Jurkat, Clone E6-1 (cell line): ENCODE results near the gene PCBP1.
"Not testable (repeated sequence)": the region's sequence is repeated elsewhere in the genome, so short reads cannot be mapped to it uniquely, and the experiment has no call there.

Experiments
- DNase-seq: peaks from one replicate; pipeline ENCODE4 v3.0.0-alpha.2; 2011; ENCODE audit warnings: low read depth, low spot score
- H3K4me3 ChIP-seq: 2 replicates; pipeline ENCODE4 v1.5.1; 2011; ENCODE audit warnings: mild to moderate bottlenecking, low read length, control low read depth, moderate library complexity

The PCBP1 gene

GRCh38 chr2:70116936-70117552, 29.8 kb downstream of the PCBP1 start:
- DNase-seq = no peak

GRCh38 chr2:70118798-70119454, 31.6 kb downstream of the PCBP1 start:
- peak; percentile 71 for DNase-seq
- H3K4me3 ChIP-seq = peak overlapping the region; percentile 32

More at GRCh38 chr2:70116936-70117552, 29.8 kb downstream of the PCBP1 start:
- no peak overlapping the region for H3K4me3 ChIP-seq

- no peak overlapping the region for H3K4me3 ChIP-seq
- DNase-seq = no peak
Observed at GRCh38 chr2:70121627-70122372, 34.5 kb downstream of the PCBP1 start.

- no peak for DNase-seq
- H3K4me3 ChIP-seq = no peak overlapping the region
Observed at GRCh38 chr2:70122470-70122869, 35.2 kb downstream of the PCBP1 start.

DNA sequence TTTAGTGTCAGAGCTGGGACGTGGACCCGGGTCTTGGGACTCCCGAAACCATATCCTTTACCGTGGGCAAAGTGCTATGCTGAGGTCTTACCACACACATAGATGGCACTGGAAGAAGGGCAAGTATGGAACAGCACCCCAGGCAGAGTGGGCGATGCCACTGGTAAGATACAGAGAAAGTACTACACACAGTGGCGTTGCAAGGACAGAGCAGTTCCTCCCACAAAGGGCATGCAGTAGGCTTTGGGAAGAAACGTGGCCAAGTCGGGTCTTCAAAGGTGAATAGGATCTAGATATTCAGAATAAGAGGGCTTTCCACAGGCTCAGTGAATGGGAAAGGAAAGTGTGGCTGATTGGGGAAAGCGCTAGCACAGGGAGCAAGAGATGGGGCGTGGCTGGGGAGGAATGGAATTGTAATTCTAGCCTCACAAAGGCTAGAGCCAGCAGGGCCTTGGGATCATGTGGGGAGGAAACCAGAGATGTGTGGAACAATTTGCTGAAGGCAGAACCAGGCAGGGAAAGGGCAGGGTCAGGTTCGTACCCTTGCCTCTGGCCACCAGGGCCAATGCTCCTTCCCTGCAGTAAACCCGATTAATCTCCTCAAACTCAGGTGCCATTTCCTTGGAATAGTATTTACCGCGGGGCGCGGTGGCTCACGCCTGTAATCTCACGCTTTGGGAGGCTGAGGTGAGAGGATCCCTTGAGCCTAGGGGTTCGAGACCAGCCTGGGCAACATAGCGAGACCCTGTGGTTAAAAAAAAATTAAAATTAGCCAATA, 36.0 kb downstream of the PCBP1 start:
- DNase-seq = no peak
- H3K4me3 ChIP-seq = no peak overlapping the region; the same call in 1 of the 2 replicates

- H3K4me3 ChIP-seq = peak overlapping the region; percentile 80
- DNase-seq = no peak
Observed at GRCh38 chr2:70123829-70124116, 36.5 kb downstream of the PCBP1 start.

- H3K4me3 ChIP-seq = peak overlapping the region; percentile 80
- peak; percentile 63 for DNase-seq
Observed at GRCh38 chr2:70124983-70125480, 37.8 kb downstream of the PCBP1 start.

DNA sequence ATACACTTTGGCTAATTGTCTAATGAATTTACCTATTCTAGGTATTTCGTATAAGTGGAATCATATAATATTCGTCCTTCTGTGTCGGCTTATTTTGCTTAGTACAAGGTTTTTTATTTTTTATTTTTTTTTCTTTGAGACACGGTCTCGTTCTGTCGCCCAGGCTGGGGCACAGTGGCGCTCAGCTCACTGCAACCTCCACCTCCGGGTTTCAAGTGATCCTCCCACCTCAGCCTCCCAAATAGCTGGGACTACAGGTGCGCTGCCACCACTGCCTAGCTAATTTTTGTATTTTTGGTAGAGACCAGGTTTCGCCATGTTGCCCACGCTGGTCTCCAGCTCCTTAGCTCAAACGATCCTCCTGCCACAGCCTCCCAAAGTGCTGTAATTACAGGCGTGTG, 38.2 kb downstream of the PCBP1 start:
- no peak for DNase-seq
- H3K4me3 ChIP-seq = peak overlapping the region; percentile 80

- no peak for DNase-seq
- no peak overlapping the region for H3K4me3 ChIP-seq
Observed at GRCh38 chr2:70126413-70126812, 39.1 kb downstream of the PCBP1 start.

GRCh38 chr2:70128005-70128404, 40.7 kb downstream of the PCBP1 start:
- no peak for DNase-seq
- no peak overlapping the region for H3K4me3 ChIP-seq

GRCh38 chr2:70131344-70132143, 44.3 kb downstream of the PCBP1 start:
- H3K4me3 ChIP-seq, DNase-seq: not testable (repeated sequence)

DNA sequence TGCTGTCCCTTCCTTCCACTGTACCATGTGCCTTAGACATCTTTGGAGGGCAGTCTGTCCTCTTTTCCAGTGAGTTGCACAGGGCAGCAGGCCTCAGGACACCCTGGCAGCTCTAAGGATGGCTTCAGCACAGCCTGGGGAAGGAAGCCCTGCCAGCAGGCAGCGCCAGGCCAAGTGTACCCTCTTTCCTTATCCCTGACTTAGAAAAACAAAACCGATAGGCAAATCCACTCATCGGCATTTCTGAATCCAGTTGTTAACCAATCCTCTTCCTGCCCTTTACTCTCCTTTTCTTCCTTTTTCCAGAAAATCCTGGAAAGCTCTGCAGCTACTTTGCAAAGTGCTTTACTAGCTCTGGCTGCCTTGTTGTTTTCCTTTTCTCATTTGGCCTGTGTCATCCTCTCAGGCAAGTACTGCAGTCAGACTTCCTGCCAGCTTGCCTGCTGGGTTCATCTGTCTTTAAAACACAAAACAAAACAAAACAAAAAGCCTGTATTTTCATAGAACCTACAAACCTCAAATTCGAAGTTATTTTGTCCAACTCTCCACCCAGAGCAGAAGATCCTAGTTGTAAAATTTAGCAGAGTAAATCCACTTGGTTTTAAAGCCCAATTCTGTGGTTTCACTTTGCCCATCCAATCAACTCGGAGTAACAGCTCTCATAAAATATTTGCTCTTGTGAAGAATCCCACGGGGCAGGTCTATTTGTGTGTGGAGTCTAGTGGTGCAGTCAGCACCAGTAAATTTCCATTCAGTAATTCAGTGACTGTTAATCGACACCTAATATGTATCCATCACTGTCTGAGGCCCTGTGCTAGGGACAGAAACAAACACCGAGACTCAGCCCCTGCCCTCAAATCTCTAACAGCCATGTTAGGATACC, 45.2 kb downstream of the PCBP1 start:
- DNase-seq = peak; percentile 70
- H3K4me3 ChIP-seq = peak overlapping the region; percentile 47

GRCh38 chr2:70133127-70133452, 45.8 kb downstream of the PCBP1 start:
- peak overlapping the region; percentile 47 for H3K4me3 ChIP-seq
- no peak for DNase-seq

DNA sequence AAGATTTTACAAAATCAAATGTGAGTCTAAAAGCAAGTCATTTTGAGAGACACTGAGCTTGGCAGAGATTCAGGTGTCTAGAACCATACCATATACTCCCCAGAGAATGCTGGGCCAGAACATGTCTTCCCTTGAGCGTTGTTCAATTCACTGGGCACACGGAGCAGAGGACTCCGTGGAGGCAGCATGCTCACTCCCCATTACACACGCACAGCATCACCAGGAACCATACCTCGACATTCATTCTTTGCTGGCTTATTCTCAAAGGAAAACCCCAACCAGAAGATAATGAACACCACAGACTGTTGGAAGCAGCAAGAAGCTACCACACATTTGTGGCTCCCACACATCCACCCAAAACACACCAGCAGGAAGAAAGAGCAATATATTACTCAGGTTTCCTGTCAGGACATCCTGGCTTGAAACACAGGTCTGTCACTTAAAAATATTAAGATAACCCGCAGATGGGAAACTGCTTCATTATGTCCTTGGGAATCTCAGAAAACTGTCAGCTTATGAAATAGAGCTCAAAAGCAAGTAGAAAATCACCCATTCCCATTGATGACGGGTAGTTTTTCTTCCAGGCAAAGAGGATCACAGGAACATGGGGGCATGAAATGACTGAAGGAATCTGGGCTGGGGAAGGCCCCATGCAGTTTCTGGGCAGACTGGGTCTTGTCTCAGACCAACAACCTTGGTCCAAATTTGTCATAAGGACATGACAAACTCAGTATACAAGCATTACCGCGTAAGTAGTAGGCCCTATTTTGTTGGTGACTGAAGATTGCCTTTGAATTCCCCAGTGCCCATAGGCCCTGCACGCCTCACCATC, 46.4 kb downstream of the PCBP1 start:
- H3K4me3 ChIP-seq = peak overlapping the region; percentile 47
- peak; percentile 65 for DNase-seq

DNA sequence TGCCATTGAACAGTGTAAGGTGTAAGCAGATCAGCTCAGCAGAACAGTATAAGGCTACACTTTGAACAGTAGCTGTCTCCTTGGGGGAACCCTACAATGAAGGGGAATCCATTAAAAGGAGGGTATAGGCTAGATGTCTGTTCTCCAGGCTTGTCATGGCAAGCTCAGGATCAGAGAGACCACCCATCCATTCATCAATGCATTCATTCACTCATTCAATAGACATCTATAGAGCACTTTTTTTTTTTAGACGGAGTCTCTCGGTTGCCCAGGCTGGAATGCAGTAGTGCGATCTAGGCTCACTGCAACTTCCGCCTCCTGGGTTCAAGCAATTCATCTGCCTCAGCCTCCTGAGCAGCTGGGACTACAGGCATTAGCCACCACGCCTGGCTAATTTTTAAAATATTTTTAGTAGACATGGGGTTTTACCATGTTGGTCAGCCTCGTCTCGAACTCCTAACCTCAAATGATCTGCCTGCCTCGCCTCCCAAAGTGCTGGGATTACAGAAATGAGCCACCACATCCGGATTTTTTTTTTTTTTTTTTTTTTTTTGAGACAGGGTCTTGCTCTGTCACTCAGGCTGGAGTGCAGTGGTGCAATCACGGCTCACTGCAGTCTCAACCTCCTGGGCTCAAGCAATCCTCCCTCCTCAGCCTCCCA, 47.2 kb downstream of the PCBP1 start:
- DNase-seq, H3K4me3 ChIP-seq: not testable (repeated sequence)
